CD1c-positive myeloid dendritic cell (primary cell): ENCODE results near the gene C17orf75.

Source experiments
- DNase-seq: peaks from one replicate; pipeline ENCODE4 v3.0.0-alpha.2; 2016; ENCODE audit errors: extremely low spot score

Gene C17orf75

DNA sequence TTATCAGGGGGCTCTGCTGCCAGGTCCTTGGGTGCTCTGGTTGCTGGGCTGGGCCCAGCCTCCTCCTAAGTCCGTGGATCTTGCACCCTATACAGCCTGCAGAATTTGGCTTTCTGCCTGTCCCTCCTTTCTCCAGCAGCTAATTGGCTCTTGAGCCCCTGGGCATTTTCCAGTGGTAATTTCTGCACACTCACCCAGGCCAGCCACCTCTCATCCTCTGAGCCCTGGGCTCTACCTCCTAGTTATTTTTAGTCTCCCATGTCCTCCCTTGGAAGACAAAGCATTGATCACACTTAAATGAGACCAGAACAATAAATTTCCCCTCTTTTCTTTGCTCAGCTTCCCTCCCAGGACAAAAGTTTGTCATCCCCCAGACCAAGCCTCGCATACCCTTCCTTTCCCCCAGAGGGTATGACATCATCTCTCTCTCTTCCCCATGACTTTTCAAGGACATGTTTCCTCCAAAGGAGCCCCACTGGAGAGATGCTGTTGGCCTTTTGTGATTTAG lies 38.1 kb downstream of the C17orf75 start:
- DNase-seq = no peak

DNA sequence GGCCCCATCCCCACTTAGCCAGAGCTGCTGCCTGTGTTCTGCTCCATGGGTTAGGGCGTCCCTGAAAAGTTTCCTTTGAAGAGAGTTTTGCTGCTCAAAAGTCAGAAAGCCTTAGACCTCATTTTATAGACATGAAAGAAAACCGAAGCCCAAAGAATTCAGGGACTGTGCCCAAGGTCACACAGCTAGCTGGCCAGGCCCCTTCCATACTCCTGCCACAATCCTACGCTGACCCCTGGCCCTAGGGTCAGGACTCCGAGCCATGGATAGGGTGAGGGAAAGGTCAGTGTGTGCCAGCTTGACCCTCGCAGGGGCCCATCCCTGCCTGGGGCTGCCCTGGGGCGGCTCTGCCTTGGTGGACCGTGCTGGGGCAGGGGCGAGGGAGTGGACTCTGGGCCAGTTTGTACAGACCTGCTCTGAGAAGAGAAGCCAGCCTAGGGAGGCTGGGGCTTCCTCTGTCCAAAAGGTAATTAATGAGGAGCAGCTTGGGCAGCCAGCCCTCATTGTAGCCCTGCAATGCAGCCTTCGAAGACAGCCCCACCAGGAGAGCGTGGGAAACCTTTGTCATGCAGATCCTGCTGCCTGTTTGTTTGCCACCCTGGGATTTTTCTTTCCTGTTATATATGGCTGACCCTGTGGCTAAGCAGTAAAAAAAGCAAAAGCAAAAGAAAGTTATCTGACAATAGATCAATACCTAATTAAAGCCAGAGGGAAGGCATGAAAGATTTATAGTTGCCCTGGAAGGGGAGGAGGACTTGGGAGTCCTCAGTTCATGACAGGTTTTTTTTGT lies 38.9 kb downstream of the C17orf75 start:
- no peak for DNase-seq

- no peak for DNase-seq
Observed at GRCh38 chr17:32302037-32302436, 39.9 kb downstream of the C17orf75 start.

DNA sequence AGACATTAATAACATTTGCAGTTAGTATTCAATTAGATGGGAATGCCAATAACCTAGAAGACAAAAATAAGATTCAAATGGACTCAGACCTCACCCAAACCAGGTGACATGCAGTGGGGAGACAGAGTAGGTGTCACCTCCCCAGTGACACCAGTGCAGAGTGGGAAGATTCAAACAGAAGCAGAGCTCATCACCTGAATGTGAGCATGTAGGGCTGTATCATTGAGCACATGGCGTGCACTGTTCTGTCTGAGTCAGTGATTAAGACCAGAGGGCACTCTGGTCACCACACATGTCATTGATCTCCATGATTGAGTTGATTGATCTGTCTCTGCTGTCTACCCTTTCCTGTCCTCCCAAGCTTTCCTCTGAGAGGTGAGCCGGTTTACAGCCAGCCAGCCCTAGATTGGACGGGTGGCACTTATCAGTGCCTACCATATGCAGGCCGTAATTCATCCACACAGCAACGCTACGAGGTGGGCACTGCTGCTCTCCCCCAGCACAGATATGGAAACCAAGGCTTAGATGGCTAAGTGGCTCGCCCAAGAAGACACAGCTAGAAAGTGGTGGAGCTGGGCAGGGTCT lies 42.3 kb downstream of the C17orf75 start:
- no peak for DNase-seq

DNA sequence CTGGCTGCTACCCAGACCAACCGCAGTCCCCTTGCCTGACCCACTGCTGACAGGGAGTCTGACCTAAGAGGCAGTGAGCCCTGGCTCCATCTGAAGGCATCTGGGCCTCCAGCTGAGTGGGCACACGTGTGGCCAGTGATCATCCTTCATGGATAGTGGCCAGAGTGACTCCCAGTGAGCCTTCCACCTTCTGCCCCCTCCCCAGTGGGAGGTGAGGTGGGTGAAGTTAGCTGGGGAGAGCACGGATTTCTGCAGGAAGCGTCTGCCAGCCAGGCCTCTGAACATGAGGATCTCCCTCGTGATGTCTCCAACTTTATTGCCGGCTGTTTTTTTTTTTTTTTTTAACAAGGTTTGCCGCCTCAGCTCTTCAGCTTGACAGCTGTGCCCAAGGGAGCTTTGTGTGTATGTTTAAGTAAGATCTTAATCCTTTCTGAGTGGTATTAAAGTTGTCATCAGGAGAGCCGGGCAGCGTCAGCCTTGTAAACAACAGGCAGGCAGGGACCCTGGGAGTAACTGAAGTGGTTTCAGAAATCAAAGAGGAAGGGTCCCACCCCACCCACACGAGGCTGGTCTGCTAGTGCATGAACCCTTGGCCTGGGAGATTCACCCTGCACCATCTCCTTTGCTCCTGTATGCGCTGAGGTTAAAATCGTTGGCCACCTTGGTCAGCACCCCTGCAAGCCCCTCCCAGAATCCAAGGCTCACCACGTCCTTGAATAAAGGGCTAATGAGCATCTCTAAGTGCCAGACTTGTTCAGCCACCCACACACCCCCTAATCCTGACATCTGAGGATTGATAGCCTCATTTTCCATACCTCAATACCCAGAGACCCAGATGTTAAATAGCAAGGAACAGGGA lies 43.0 kb downstream of the C17orf75 start:
- DNase-seq = no peak

DNA sequence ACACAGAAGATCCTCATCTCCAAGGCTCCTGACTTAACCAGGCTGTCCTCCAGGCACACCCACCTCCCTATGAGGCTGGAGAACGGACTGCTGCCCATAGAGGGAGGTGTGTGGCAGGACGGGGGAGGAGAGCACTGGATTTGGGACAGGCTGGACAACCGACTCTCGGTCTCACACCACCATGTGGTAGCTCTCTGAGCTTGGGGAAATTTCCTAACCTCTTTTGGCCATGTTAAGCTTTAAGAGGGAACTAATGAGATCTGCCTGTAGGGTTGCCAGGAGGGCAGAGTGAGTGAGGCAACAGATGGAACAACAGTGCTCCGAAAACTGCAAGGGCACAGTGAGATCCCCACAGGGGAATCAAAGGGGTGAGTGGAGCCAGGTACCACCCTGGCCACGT lies 43.7 kb downstream of the C17orf75 start:
- DNase-seq = no peak

DNA sequence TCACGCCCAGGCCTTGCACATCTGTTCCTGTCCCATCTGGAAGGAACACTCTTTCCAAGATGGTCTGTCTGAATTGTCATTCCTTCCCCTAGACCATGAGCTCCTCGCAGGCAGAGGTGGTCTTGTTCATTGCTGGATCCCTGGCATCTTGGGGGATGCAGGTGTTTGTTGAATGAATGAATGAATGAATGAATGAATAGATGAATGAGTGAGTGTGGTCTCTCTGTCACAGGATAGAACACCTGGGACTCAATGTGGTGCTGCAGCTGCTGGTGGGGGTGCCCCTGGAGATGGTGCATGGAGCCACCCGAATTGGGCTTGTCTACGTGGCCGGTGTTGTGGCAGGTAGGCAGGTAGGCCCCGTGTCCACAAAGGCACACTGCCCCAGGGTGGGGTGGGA lies 44.1 kb downstream of the C17orf75 start:
- DNase-seq = no peak

DNA sequence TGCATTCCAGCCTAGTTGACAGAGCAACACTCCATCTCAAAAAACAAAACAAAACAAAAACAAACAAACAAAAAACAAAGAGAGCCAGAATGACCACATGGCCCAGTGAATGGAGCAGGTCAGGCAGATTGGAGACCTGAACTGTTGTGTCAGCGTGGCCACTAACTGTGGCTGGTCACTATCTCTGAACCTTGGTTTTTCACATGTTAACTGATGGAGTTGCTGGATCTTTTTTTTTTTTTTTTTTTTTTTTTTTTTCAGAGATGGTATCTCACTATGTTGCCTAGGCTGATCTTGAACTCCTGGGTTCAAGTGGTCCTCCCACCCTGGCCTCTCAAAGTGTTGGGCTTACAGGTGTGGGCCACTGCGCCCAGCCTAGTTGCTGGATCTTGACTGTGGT lies 44.5 kb downstream of the C17orf75 start:
- no peak for DNase-seq

- DNase-seq = no peak
Observed at GRCh38 chr17:32292094-32292493, 49.9 kb downstream of the C17orf75 start.

DNA sequence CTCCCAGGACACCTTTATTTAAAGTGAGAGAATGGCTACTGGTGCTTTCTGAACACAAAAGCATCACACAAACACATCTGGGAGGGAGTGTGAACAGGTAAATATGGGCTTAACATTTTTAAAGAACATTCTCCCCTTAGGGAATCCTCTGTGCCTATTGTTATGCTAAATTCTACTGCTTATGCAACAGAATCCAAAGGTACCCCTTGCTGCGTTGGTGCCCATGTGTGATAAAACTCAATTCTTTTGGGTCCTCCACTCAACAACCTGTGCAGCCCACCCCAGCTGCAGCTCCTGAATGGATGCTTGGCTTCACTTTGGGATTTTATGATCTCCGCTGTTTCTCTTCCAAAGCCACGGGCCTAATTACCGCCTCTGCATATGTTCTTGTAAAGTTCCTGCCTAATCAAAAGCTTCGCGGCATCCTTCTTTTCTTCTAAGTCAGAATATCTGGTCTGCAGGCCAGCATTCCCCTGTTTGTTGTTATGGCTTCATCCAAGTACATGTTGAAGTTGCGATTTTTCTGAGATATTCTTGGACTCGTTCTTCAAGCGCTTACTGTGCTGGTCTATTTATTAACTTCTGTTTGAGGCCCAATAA lies 52.4 kb downstream of the C17orf75 start:
- DNase-seq = no peak

GRCh38 chr17:32288615-32289014 lies 53.4 kb downstream of the C17orf75 start:
- peak; percentile 19 for DNase-seq

DNA sequence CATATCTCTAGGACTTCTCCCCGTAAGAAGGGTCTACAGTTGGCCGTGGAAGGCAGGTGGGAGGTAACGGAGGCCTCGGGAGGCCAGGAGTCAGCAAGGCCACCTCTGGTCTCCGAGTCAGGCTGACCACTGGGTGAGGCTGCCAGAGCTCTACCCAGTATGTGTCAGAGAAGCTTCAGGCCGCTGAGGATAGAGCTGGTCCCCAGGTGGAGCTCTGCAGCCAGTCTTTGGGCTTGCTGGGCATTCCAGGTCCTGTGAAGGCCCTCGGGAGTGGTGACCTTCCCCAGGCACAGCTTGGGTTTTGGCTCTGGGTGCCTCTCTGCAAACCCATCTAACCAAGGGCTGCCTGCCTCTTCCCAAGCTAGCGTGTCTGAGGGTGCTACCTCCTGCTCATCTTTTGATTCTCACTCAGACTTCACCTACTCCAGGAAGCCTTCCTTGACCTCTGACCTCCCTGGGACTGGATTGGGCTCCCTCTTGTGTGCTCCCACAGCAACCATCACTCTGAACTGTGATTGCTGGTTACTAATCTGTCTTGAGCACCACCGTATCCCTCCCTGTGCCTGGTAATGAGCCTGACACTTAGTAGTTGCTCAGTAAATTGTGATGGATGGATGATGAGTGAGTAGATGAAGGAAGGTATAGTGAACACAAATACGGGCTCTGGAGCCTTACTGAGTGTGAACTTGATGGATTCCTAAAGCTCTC lies 54.0 kb downstream of the C17orf75 start:
- no peak for DNase-seq

GRCh38 chr17:32286518-32286900 lies 55.5 kb downstream of the C17orf75 start:
- no peak for DNase-seq

DNA sequence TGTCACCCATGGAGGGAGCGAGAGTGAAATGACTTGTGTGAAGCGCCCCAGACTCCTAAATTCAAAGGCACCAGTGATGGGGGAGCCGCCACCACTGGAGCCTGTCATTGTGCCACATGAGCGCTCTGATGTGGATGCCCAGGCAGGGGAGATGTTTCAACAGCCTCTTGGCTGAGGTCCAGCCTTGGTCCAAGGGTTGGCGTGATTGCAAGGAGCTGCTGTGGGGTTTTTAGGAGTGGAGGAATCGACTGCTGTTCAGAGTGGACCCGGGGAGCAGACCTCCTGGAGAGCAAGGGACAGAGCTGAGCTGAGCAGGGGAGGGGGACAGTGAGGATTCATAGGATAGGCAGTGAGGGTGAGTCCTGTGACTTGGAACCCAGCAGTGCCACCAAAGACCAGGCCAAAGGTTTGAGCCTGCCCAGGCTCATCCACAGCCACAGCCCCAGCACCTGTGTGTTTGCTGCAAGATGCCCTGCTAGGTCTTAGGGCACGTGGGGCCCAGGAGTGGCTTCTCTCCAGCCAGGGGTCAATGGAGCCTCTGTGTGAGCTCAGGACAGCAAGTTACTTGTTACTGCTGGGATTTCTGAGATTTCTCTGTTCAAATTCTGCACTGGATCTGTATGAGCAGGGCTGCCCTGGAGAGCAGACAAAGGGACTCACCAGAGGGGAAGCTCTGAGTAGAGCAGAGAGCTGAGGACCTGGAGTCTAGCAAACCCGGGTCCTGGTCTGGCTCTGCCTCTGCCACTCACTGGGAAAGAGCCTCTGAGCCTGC lies 56.0 kb downstream of the C17orf75 start:
- DNase-seq = no peak

DNA sequence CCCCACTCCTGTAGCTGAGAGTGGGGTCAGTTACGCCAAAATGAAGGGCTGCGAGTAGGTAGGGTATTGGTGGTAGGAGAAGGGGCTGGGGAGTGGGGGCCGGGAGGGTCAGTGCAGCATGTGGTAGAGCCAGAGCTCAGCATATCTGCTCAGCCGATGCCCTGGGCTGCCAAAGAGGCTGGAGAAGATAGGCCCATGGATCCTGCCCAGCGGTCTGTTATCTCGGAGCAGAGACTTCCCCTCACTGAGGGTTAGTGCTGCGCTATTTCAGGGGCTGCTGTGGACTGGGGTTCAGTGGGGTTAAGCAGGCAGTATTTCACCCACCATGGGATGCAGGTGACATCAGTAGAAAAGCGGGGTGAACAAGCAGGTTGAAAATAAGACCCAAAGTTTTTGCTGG lies 56.7 kb downstream of the C17orf75 start:
- DNase-seq = no peak

DNA sequence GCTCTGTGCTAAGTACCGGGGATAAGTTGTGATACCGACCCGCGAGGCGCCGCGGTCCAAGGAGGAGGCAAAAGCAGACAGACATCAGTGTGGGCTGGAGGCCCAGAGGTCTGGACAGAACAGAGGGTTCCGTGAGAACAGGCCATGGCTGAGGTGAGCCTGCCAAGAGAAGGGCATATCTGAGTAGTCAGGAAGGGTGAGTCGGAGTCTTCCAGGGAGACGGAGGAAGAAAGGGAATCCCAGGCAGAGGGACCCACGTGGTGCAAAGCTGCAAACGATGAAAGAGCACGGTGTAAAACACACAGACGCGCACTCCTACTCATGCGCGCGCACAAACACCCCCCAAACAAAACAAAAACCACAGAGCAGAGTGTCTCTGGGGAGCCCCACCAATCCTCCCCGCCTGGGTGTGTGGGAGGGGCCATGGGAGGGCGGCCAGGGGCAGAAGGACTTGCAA lies 58.2 kb downstream of the C17orf75 start:
- no peak for DNase-seq

GRCh38 chr17:32281011-32281451 lies 60.9 kb downstream of the C17orf75 start:
- DNase-seq = no peak

GRCh38 chr17:32279891-32280716 lies 61.9 kb downstream of the C17orf75 start:
- DNase-seq = no peak

DNA sequence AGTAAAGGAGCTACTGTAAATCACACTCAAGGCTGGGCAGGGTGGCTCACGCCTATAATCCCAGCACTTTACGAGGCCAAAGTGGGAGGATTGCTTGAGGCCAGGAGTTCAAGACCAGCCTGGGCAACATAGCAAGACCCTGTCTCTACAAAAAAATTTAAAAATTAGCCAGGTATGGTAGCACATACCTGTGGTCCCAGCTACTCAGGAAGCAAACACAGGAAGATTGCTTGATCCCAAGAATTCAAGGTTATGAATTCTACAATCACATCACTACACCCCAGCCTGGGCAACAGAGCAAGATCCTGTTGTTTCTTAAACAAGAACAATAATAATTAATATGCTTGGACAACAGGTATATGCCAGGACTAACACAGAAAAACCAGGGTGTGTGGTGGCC lies 63.2 kb downstream of the C17orf75 start:
- no peak for DNase-seq
